Measurements from ENCODE around the gene RNF212B. TPM values are rescaled to one million over a fixed set of nuclear protein-coding genes. Genes with fewer than 3 reads are reported as not detected.

The RNF212B gene
- polyA plus RNA-seq, 4 donors, result 0.22 to 1.8 (median 1.5) TPM

GRCh38 chr14:23294734-23295561 is 57.2 kb downstream of the RNF212B start:
- DNase-seq (ENCODE audit: low read depth in 4 of 4, low spot score in 3 of 4), result no peak

- no peak for DNase-seq (ENCODE audit: low read depth in 4 of 4, low spot score in 3 of 4)
Measured at GRCh38 chr14:23296012-23296777, 58.5 kb downstream of the RNF212B start.

- no peak for DNase-seq (ENCODE audit: low read depth in 4 of 4, low spot score in 3 of 4)
Measured at GRCh38 chr14:23297096-23297495, 59.4 kb downstream of the RNF212B start.

GRCh38 chr14:23297611-23298277 is 60.0 kb downstream of the RNF212B start:
- no peak for DNase-seq (ENCODE audit: low read depth in 4 of 4, low spot score in 3 of 4)

- DNase-seq (ENCODE audit: low read depth in 4 of 4, low spot score in 3 of 4), result no peak
Measured at GRCh38 chr14:23299211-23299957, 61.6 kb downstream of the RNF212B start.

GRCh38 chr14:23299986-23300686 is 62.4 kb downstream of the RNF212B start:
- DNase-seq (ENCODE audit: low read depth in 4 of 4, low spot score in 3 of 4), result no peak

- DNase-seq (ENCODE audit: low read depth in 4 of 4, low spot score in 3 of 4), result no peak
Measured at GRCh38 chr14:23300687-23301223, 63.0 kb downstream of the RNF212B start.

- peak; percentile 96 to 98 (median 97) for DNase-seq (ENCODE audit: low read depth in 4 of 4, low spot score in 3 of 4)
Measured at GRCh38 chr14:23301288-23301968, 63.7 kb downstream of the RNF212B start.

GRCh38 chr14:23301969-23302289 is 64.2 kb downstream of the RNF212B start:
- DNase-seq (ENCODE audit: low read depth in 4 of 4, low spot score in 3 of 4), result no peak

- no peak for DNase-seq (ENCODE audit: low read depth in 4 of 4, low spot score in 3 of 4)
Measured at GRCh38 chr14:23302290-23303225, 64.8 kb downstream of the RNF212B start, which contains the start of gene PPP1R3E. PPP1R3E (minus strand) TSS chr14:23302859; CDS start chr14:23302576, 283 bp downstream.

GRCh38 chr14:23306412-23307145 is 68.8 kb downstream of the RNF212B start, which contains the start of gene BCL2L2:
BCL2L2 (plus strand) TSS chr14:23306833; CDS start chr14:23307768, 935 bp downstream.
- DNase-seq (ENCODE audit: low read depth in 4 of 4, low spot score in 3 of 4), result peak in 2 of 4 donors; percentile 84 to 85

- no peak for DNase-seq (ENCODE audit: low read depth in 4 of 4, low spot score in 3 of 4)
Measured at GRCh38 chr14:23307146-23307530, 69.4 kb downstream of the RNF212B start.

- DNase-seq (ENCODE audit: low read depth in 4 of 4, low spot score in 3 of 4), result no peak
Measured at GRCh38 chr14:23307687-23308644, 70.2 kb downstream of the RNF212B start.

GRCh38 chr14:23308721-23309445 is 71.1 kb downstream of the RNF212B start:
- no peak for DNase-seq (ENCODE audit: low read depth in 4 of 4, low spot score in 3 of 4)

- no peak for DNase-seq (ENCODE audit: low read depth in 4 of 4, low spot score in 3 of 4)
Measured at GRCh38 chr14:23310546-23310945, 72.8 kb downstream of the RNF212B start.
